ENCODE measurements around the gene PNPT1.
"Not testable (repeated sequence)": the region's sequence is repeated elsewhere in the genome, so short reads cannot be mapped to it uniquely, and the experiment has no call there.

The PNPT1 gene

GRCh38 chr2:55693181-55694125 lies at the start of gene PNPT1:
Gene PNPT1, minus strand, starts transcription at chr2:55693844. Its CDS starts 21 bp downstream, at chr2:55693823.
- DNase-seq (ENCODE audit: low read depth in 1 of 2, low spot score in 1 of 2) = peak; percentile 84 to 89
- TF ChIP-seq JUND (IDR thresholded peaks at IDR 0.05; ENCODE audit: low read depth) = no peak
- in situ Hi-C loops (cut with HindIII; ENCODE audit: low pct_unique_long_range_greater_than_20kb, low sequenced_read_pairs) = no loop called here

- no peak for DNase-seq (ENCODE audit: low read depth in 1 of 2, low spot score in 1 of 2)
- TF ChIP-seq JUND (IDR thresholded peaks at IDR 0.05; ENCODE audit: low read depth) = no peak
- in situ Hi-C loops (cut with HindIII; ENCODE audit: low pct_unique_long_range_greater_than_20kb, low sequenced_read_pairs) = no loop called here
Measured at GRCh38 chr2:55742996-55743395, 49.4 kb upstream of the PNPT1 start.

- in situ Hi-C loops (cut with HindIII; ENCODE audit: low pct_unique_long_range_greater_than_20kb, low sequenced_read_pairs); DNase-seq (ENCODE audit: low read depth in 1 of 2, low spot score in 1 of 2): not testable (repeated sequence)
Measured at GRCh38 chr2:55736019-55736536, 42.4 kb upstream of the PNPT1 start.

GRCh38 chr2:55734726-55735125 lies 41.1 kb upstream of the PNPT1 start:
- in situ Hi-C loops (cut with HindIII; ENCODE audit: low pct_unique_long_range_greater_than_20kb, low sequenced_read_pairs) = no loop called here
- no peak for DNase-seq (ENCODE audit: low read depth in 1 of 2, low spot score in 1 of 2)
- no peak for TF ChIP-seq JUND (IDR thresholded peaks at IDR 0.05; ENCODE audit: low read depth)

GRCh38 chr2:55733335-55733734 lies 39.7 kb upstream of the PNPT1 start:
- in situ Hi-C loops (cut with HindIII; ENCODE audit: low pct_unique_long_range_greater_than_20kb, low sequenced_read_pairs) = no loop called here
- no peak for TF ChIP-seq JUND (IDR thresholded peaks at IDR 0.05; ENCODE audit: low read depth)

GRCh38 chr2:55732854-55733253 lies 39.2 kb upstream of the PNPT1 start:
- DNase-seq (ENCODE audit: low read depth in 1 of 2, low spot score in 1 of 2) = no peak
- in situ Hi-C loops (cut with HindIII; ENCODE audit: low pct_unique_long_range_greater_than_20kb, low sequenced_read_pairs) = no loop called here
- TF ChIP-seq JUND (IDR thresholded peaks at IDR 0.05; ENCODE audit: low read depth) = no peak

More at GRCh38 chr2:55733335-55733734, 39.7 kb upstream of the PNPT1 start:
- no peak for DNase-seq (ENCODE audit: low read depth in 1 of 2, low spot score in 1 of 2)

- DNase-seq (ENCODE audit: low read depth in 1 of 2, low spot score in 1 of 2) = no peak
- in situ Hi-C loops (cut with HindIII; ENCODE audit: low pct_unique_long_range_greater_than_20kb, low sequenced_read_pairs) = no loop called here
- TF ChIP-seq JUND (IDR thresholded peaks at IDR 0.05; ENCODE audit: low read depth) = no peak
Measured at GRCh38 chr2:55729136-55729685, 35.6 kb upstream of the PNPT1 start.

GRCh38 chr2:55721596-55722215 lies 28.1 kb upstream of the PNPT1 start:
- TF ChIP-seq JUND (IDR thresholded peaks at IDR 0.05; ENCODE audit: low read depth) = no peak
- in situ Hi-C loops (cut with HindIII; ENCODE audit: low pct_unique_long_range_greater_than_20kb, low sequenced_read_pairs) = no loop called here
- DNase-seq (ENCODE audit: low read depth in 1 of 2, low spot score in 1 of 2) = peak in 1 of 2 experiments; percentile 25

GRCh38 chr2:55720417-55720816 lies 26.8 kb upstream of the PNPT1 start:
- no peak for TF ChIP-seq JUND (IDR thresholded peaks at IDR 0.05; ENCODE audit: low read depth)
- DNase-seq (ENCODE audit: low read depth in 1 of 2, low spot score in 1 of 2) = peak in 1 of 2 experiments; percentile 19
- in situ Hi-C loops (cut with HindIII; ENCODE audit: low pct_unique_long_range_greater_than_20kb, low sequenced_read_pairs) = no loop called here

- TF ChIP-seq JUND (IDR thresholded peaks at IDR 0.05; ENCODE audit: low read depth) = no peak
- in situ Hi-C loops (cut with HindIII; ENCODE audit: low pct_unique_long_range_greater_than_20kb, low sequenced_read_pairs) = no loop called here
- DNase-seq (ENCODE audit: low read depth in 1 of 2, low spot score in 1 of 2) = no peak
Measured at GRCh38 chr2:55719852-55720251, 26.2 kb upstream of the PNPT1 start.

- no peak for TF ChIP-seq JUND (IDR thresholded peaks at IDR 0.05; ENCODE audit: low read depth)
- in situ Hi-C loops (cut with HindIII; ENCODE audit: low pct_unique_long_range_greater_than_20kb, low sequenced_read_pairs) = no loop called here
- DNase-seq (ENCODE audit: low read depth in 1 of 2, low spot score in 1 of 2) = peak; percentile 26 to 69
Measured at GRCh38 chr2:55718165-55719008, 24.7 kb upstream of the PNPT1 start.

GRCh38 chr2:55715626-55716025 lies 22.0 kb upstream of the PNPT1 start:
- no peak for TF ChIP-seq JUND (IDR thresholded peaks at IDR 0.05; ENCODE audit: low read depth)
- no peak for DNase-seq (ENCODE audit: low read depth in 1 of 2, low spot score in 1 of 2)
- in situ Hi-C loops (cut with HindIII; ENCODE audit: low pct_unique_long_range_greater_than_20kb, low sequenced_read_pairs) = no loop called here

GRCh38 chr2:55715178-55715577 lies 21.5 kb upstream of the PNPT1 start:
- DNase-seq (ENCODE audit: low read depth in 1 of 2, low spot score in 1 of 2); in situ Hi-C loops (cut with HindIII; ENCODE audit: low pct_unique_long_range_greater_than_20kb, low sequenced_read_pairs): not testable (repeated sequence)
